Activated gamma-delta T cell treated with Interleukin-2 at 50 U/mL for 16 hours (primary cell): Measurements from ENCODE around the gene PHYHIPL.
"Not testable (repeated sequence)": the region's sequence is repeated elsewhere in the genome, so short reads cannot be mapped to it uniquely, and the experiment has no call there.

ENCODE experiments used
- DNase-seq: peaks from one replicate; pipeline ENCODE4 v3.0.0-alpha.2; 2020

PHYHIPL gene

GRCh38 chr10:59206204-59206720 lies 29.8 kb downstream of the PHYHIPL start:
- no peak for DNase-seq

- no peak for DNase-seq
Observed at GRCh38 chr10:59212301-59212798, 35.9 kb downstream of the PHYHIPL start.

GRCh38 chr10:59214160-59214559 lies 37.7 kb downstream of the PHYHIPL start:
- DNase-seq = no peak

DNA sequence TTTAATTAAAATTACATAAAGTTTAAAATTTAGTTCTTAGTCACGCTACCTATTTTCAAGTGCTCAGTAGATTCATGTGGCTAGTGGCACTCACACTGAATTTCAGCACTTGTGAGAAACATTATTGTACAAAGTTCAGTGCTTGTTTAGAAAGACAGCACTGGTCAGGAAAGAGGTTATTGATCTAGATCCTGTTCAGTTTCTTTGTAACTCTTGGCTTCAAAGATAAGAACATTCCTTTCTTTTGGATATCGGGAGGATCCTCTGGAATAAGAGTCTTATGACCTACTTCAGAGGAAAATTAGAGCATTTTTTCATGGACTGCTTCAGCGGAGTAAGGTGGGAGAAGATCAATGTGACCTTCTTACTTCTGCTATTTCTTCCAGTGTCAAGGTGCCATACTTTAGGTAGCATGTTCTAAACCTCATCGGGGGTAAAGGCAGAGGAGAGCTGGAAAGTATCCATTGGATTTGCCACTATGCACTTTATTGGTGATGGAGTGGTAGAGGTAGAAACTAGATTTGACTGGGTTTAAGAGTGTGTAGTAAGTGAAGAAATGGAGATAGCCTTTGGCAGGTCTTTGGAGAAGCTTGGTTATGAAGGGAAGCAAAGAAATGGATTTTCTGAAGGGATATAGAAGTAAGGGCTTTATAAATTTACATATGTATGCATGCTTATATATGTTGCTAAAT lies 39.9 kb downstream of the PHYHIPL start:
- DNase-seq = no peak

DNA sequence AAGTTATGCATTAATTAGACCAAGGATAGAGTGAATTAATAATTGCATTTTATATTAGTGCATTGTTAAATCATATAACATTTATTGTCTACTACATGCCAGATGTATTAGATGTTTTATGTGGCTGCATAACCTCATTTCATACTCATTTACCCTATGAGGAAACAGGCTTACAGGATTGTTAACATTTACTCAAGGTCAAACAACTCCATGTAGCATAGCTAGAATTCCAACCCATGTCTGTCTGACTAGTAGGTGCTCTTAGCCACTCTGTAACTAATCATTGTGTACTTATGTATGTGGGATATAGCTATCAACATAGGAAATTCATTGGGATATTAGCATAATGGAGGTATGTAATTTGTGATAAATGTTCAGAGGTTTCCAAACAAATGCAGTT lies 46.3 kb downstream of the PHYHIPL start:
- no peak for DNase-seq

- DNase-seq = not testable (repeated sequence)
Observed at GRCh38 chr10:59223597-59223996, 47.2 kb downstream of the PHYHIPL start.

- DNase-seq = no peak
Observed at GRCh38 chr10:59225211-59225610, 48.8 kb downstream of the PHYHIPL start.

GRCh38 chr10:59227136-59227673 lies 50.8 kb downstream of the PHYHIPL start:
- no peak for DNase-seq

DNA sequence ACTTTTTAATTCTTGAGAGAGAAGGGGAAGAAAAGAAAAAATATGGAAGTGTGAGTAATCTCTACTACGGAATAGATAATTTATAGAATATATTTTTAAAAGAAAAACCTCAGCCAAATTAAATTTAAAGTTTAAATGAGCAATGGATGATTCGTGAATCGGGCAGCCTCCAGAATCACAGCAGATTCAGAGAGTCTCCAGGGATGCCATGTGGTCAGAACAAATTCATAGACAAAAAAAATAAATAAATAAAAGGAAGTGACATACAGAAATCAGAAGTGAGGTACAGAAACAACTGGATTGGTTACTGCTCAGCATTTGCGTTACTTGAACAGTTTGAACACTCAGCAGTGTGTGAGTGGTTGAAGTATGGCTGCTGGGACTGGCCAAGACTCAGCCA lies 53.0 kb downstream of the PHYHIPL start:
- DNase-seq = no peak

- DNase-seq = no peak
Observed at GRCh38 chr10:59234194-59234593, 57.8 kb downstream of the PHYHIPL start.

- no peak for DNase-seq
Observed at GRCh38 chr10:59234816-59235429, 58.5 kb downstream of the PHYHIPL start.

DNA sequence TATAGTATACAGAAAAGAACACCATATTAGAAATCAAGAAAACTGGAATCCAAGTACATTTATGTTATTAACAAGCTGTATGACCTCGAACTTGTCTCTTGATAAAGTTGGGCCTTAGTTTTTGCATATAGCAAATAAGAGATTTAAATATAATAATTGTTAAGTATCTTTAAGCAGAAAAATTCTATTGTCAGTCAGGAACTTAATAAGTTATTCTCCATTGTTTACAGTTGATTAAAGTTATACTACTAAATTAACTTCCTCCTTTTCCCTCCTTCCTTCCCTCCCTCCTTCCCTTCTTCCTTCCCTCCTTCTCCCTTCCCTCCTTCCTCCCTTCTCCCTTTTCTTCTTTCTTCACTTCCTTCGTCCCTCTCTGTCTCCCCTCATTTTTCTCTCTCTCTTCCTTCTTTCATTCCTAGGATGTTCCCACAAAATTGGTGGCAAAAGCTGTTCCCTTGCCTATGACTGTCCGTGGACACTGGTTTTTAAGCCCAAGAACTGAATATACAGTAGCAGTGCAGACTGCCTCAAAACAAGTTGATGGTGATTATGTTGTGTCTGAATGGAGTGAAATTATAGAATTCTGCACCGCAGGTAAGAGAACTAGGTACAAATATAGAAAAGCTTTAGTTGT lies 59.7 kb downstream of the PHYHIPL start:
- DNase-seq = no peak

GRCh38 chr10:59237775-59238174 lies 61.3 kb downstream of the PHYHIPL start:
- no peak for DNase-seq

GRCh38 chr10:59239108-59239507 lies 62.7 kb downstream of the PHYHIPL start:
- DNase-seq = not testable (repeated sequence)

GRCh38 chr10:59240582-59241183 lies 64.2 kb downstream of the PHYHIPL start:
- DNase-seq = no peak

DNA sequence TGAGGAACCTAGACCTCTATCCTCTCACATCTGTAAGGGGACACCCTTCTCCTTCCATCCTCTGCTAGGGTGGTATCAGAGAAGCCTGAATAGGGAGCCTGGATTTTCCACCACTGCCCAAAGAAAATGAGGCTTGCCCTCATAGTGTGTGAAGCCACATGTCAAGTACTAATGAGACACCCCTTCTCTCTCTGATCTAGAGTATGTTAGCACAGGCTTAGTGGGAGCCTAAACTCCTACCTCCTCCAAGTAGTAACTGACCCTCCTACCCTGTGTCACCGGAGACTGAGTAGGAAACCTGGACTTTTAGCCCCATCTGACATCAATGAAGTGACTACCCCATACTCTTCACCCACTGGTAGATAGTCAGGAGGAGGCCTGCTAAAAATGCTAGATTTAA lies 65.6 kb downstream of the PHYHIPL start:
- no peak for DNase-seq

DNA sequence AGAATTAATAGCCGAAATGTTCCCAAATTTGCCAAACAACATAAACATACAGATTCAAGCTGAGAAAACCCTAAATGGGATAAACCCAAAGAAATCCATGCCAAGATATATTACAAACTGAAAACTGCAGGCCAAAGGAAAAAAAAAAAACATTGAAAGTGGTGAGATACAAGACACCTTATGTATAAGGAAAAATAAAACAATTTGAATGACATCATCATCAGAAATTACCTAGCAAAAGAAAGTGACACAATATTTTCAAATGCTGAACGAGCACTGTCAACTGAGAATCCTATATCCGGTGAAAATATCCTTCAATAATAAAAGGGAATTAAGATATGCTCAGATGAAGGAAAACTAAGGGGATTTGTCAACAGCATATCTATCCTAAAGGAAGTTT lies 66.5 kb downstream of the PHYHIPL start:
- DNase-seq = no peak

DNA sequence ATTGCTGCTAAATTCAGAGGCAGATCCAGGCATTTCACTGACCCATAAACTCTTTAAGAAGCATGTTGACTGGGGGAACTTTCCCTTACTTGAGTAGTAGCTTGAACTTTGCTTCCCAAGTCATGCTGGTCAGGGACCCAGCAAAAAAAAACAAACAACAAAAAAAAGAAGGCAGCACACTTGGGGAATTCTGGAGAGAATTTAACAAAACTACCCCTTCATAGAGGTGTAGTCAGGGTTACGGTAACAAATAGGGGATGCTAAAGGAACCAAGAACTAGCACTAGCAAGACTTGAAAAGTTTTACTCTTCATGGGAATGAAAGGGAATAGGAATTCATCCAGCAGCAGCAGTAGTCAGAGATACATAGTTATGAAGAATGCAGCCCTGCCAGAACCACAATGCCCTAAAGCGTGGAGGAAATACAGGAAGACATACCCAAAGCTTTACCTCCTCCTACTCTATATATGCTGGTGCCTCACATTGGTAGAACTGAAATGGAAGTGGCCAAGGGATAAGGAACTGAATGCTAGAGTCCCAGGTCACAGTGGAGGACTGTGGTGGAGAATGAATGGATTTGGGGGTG lies 67.3 kb downstream of the PHYHIPL start:
- no peak for DNase-seq

DNA sequence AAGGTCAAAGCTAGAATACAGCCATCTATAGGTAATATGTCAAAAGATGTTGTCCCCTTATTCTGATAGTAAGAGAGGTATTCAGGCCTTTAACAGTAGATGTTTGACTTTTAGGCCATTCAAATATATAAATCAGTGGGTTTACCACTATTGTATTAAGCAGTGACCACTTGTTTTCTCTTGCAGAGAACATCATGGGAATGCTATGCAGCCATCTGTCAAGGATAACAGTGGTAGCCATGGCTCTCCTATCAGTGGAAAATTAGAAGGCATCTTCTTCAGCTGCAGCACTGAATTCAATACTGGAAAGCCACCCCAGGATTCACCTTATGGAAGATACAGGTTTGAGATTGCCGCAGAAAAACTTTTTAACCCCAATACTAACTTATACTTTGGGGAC lies 68.4 kb downstream of the PHYHIPL start:
- DNase-seq = no peak

DNA sequence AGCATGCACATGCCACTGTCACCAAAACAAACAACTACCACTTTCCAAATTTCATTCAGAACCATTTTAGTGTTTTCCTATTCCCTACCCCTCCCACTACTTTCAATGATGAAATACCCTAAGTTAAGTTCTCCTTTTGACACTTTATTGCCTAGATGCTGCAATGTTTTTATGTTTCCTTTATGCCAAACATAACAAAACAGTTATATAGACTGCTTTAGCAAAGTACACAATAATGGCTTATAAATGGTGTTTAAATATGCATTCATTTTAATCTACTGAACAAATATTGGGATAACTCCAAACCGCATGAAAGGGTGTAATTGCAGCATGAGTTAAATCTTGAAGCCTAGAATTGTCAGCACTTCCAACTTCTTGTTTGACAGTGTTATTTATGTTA lies 69.2 kb downstream of the PHYHIPL start:
- no peak for DNase-seq

- no peak for DNase-seq
Observed at GRCh38 chr10:59252491-59252890, 76.0 kb downstream of the PHYHIPL start.

DNA sequence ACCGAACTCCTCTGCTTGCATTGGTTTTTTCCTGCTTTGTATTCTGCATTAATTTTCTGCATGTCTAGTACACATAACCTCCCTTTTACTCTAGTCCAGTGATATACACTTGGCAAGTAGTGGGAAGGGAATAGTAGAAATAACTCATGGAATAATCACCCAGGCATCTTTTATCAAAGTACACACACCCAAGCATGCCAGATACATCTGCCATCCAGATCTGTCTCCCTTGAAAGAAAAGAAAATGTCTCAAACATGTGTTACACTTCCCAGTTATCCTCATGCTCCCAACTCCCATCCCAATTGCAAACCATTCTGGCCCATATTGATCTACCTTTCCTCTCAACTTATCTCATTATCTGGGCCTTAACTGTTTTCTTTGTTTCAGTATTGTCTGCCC lies 79.0 kb downstream of the PHYHIPL start:
- no peak for DNase-seq

DNA sequence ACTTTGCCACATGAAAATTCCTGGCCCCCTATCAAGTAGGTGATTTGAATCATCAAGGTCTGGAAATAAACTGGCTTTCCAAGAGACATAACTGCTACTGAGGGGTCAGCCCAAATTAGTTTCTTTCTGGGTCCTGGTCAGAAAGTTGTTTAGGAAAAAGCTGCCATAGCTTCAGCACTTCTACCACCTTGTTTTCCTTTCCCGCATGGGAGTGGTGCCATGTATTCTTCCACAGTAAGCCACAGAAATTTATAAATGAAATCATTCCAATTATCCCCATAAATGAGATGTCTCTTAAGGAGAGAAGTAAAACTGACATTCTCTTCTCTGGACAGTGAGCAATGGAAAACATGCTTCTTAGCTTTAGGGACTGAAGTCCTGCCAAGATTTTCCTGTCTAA lies 80.8 kb downstream of the PHYHIPL start:
- DNase-seq = no peak
